ENCODE data around the gene SPOCK2. TPM values are rescaled to one million over a fixed set of nuclear protein-coding genes. Genes with fewer than 3 reads are reported as not detected.

SPOCK2 gene
- total RNA-seq, 1 experiment from 2014 or later = 1.8 TPM

- H3K18ac ChIP-seq (ENCODE audit: insufficient read length, low read depth, low read length) = no peak overlapping the region
- H2BK15ac ChIP-seq (ENCODE audit: low read depth, low read length) = no peak overlapping the region
- no peak overlapping the region for H4K91ac ChIP-seq (ENCODE audit: insufficient read length, low read depth, low read length)
- 0 out of 2 replicates have a peak, but pooled peaks cover 2% of the 10 kb centered on the region for H3K4me1 ChIP-seq (ENCODE audit: insufficient read depth, low read length)
- WGBS (ENCODE audit: extremely low coverage, insufficient read length, low lambda C conversion rate) = no CpG with 5 or more reads among the region's 9 CpGs
- no peak overlapping the region for H2BK120ac ChIP-seq (ENCODE audit: low read depth, low read length, poor library complexity, severe bottlenecking)
- no peak overlapping the region for H3K4ac ChIP-seq (ENCODE audit: low read depth, low read length)
- H4K8ac ChIP-seq (replicated peaks; ENCODE audit: insufficient read length, low read depth, low read length) = no peak overlapping the region
- H3K14ac ChIP-seq (ENCODE audit: insufficient read depth, low read length) = no peak overlapping the region
- Mint-ChIP-seq H3K4me1 (peaks cover 23 to 25% of the 10 kb centered on the region in 2 experiments), H3K9me3 (no peaks in the 10 kb centered on the region), H3K36me3 (ENCODE audit: insufficient read depth in 1 of 3, low read depth in 3 of 3) (no peaks in the 10 kb centered on the region), H3K27ac (no peak overlapping the region), H3K4me3 (no peak overlapping the region), H3K27me3 (ENCODE audit: low read depth) (peaks cover 10% of the 10 kb centered on the region)
- no peak for TF ChIP-seq CTCF (conservative IDR thresholded peaks at IDR 0.05)
- H3K9me3 ChIP-seq (ENCODE audit: control insufficient read depth, low read depth, low read length) = no peaks in the 10 kb centered on the region
- no peak overlapping the region for H4K5ac ChIP-seq (ENCODE audit: insufficient read length, low read depth, low read length)
- no peaks in the 10 kb centered on the region for H3K23me2 ChIP-seq (ENCODE audit: insufficient read length, low read depth, low read length, poor library complexity, severe bottlenecking)
- no peak overlapping the region for H2BK20ac ChIP-seq (ENCODE audit: low read depth, low read length, poor library complexity, severe bottlenecking)
- H3K56ac ChIP-seq (ENCODE audit: insufficient read length, low read depth, low read length) = no peak overlapping the region
- no peaks in the 10 kb centered on the region for H3K79me1 ChIP-seq (ENCODE audit: insufficient read depth, low read depth, low read length, poor library complexity, severe bottlenecking)
- no peak overlapping the region for H3K4me2 ChIP-seq (ENCODE audit: insufficient read depth, insufficient read length, low read length)
- H2BK12ac ChIP-seq (ENCODE audit: insufficient read length, low read depth, low read length) = no peak overlapping the region
- no peak overlapping the region for H2AFZ ChIP-seq (ENCODE audit: low read length)
- no peaks in the 10 kb centered on the region for H3K79me2 ChIP-seq (ENCODE audit: insufficient read depth, low read length)
- no peaks in the 10 kb centered on the region for H4K20me1 ChIP-seq (ENCODE audit: control insufficient read depth, insufficient read depth, insufficient read length)
- no peak overlapping the region for H2BK5ac ChIP-seq (ENCODE audit: insufficient read length, low read length)
- no peak overlapping the region for H3T11ph ChIP-seq (ENCODE audit: low read length)
- no peak overlapping the region for H3K27ac ChIP-seq (ENCODE audit: insufficient read length, low read depth, low read length)
- H3K23ac ChIP-seq (ENCODE audit: insufficient read length, low read depth, low read length) = no peak overlapping the region
- H3K9ac ChIP-seq (ENCODE audit: extremely low read depth, insufficient read length, low read length) = no peak overlapping the region
- no peaks in the 10 kb centered on the region for H3K27me3 ChIP-seq (ENCODE audit: insufficient read depth, low read length)
- DNase-seq = no peak
- no peak overlapping the region for H2AK5ac ChIP-seq (ENCODE audit: insufficient read length, low read length)
Observed at GRCh38 chr10:72039377-72039776, 49.0 kb downstream of the SPOCK2 start.
